SHP77 (cell line): Measurements from ENCODE around the gene PRSS56.
"Not testable (repeated sequence)": the region's sequence is repeated elsewhere in the genome, so short reads cannot be mapped to it uniquely, and the experiment has no call there.

Experiments
- DNase-seq, 2 experiments: peaks; one replicate each; lab custom pipeline; 2025; lab: John Stamatoyannopoulos, UW

Gene PRSS56

DNA sequence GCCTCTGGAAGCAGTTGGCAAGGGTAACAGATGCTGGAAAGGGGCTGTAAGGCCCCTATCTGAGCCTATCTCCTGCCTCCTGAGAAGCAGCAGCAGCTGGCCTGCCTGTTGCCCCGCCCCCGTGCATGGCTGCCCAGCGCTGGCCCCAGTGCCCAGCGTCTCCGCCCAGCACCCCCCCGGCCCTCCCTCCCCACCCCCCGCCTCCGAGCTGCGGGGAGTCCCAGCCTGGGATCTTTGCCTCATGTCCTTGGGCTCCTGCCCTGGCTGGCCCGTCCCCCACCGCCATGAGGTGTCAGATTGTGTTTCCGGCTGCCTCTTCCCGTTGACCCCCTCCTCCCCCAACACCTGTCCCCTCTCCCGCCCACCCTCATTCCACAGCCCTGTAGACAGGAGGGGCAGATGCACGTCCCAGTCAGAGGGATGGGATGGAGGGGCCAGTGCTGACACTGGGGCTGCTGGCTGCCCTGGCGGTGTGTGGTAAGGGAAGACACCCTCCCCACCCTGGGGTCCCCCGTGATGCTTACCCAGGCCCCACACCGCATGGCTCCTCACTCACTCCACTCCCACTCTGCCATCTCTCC, 5.7 kb downstream of the PRSS56 start, which contains the start of gene CHRND:
TSS of gene CHRND (plus strand) at position 370 of the 581 bp plus-strand sequence. CDS start at position 426, 56 bp downstream.
- peak; percentile 29 to 62 for DNase-seq

DNA sequence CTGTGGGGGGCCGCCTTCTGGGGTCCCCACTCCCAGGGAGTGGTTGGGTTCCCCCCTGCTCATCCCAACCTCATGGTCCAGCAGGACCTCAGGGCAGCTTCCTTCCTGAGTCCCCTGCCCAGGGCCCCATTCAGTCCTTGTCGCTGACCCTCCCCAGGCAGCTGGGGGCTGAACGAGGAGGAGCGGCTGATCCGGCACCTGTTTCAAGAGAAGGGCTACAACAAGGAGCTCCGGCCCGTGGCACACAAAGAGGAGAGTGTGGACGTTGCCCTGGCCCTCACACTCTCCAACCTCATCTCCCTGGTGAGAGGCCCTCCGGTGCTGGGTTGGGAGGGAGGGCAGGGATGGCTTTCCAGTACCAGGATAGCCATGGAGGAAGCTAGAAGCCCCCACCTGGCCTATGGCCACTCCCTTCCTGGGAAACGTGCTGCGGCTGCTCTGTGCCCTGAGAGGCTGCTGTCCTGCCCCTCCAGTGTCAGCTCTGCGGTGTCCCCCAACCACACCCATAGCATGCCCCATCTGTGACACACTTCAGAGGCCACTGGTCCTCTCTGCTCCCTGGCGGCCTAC, 6.3 kb downstream of the PRSS56 start:
- DNase-seq = no peak

DNA sequence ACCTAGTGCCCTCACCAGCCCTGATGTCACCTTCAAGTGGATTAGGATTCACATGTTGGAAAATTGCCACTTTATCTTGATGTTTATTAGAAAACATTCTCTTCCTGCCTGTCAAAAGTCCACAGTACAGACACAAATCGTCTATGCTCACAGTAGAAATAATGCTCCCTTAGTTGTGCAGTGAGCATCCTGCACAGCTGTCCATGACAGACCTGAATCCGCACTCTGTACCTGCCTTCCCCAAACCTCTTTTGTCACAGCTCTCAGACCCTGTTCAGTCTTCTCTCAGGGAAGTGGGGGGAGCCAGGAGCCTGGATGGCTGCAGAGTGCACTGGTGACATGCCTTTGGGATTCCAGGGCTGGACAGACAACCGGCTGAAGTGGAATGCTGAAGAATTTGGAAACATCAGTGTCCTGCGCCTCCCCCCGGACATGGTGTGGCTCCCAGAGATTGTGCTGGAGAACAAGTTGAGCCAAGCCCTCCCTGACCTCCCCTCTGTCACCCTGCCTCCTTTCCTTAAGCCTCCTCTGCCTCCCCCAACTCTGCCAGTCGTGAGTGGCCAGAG, 7.8 kb downstream of the PRSS56 start:
- DNase-seq = no peak

DNA sequence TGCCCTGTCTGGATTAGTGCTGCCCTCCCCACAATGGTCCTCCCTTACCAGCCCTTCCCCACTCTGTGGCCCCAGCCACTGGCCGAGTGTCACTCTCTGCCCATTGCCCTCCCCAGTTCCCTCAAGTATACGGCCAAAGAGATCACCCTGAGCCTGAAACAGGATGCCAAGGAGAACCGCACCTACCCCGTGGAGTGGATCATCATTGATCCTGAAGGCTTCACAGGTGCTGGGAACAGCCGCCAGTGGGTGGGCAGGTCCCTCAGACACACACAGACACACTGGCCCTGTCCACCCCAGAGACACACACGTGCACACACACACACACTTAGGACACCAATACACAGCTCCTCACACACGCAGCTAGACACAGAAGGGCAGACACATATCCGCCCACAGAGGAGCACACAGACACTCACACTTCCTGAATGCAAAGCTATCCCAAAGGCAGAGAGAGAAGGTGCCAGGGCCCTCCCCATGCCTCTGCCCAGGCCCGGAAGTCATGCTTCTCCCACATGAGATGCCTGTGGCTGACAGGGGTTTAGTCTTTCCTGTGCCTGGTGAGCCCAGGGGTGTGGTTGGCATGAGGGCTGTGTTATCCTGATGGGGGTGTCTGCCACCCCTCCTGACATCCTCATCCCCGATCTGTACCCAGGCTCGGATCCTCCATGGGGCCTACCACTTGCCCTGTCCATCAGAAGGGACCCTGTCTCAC, 8.7 kb downstream of the PRSS56 start:
- DNase-seq = no peak

DNA sequence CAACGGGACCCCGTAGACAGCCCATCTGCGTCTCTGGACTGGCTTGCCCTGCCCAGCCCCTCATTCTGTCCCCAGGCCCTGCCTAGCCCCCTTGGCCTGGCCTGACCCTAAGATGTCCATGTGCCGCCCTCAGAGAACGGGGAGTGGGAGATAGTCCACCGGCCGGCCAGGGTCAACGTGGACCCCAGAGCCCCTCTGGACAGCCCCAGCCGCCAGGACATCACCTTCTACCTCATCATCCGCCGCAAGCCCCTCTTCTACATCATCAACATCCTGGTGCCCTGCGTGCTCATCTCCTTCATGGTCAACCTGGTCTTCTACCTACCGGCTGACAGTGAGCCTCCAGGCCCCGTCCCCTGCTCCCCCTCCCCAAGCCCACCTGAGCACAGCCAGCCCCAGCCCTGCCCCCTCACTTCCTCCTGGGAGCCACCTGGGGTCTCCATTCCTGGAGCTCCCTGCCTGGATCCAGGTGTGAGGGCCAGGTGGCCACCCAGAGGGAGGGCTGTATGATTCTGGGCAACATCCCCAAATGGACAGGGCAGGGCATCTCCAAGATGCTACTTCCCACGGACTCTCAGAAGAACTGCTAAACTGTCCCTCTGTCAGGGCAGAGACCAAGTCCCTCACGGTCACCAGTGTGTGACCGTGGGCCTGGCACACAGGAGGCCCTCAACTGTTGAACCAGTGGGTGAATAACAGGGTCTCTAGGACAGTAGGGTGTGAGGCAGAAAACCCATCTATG, 9.8 kb downstream of the PRSS56 start:
- DNase-seq = no peak

DNA sequence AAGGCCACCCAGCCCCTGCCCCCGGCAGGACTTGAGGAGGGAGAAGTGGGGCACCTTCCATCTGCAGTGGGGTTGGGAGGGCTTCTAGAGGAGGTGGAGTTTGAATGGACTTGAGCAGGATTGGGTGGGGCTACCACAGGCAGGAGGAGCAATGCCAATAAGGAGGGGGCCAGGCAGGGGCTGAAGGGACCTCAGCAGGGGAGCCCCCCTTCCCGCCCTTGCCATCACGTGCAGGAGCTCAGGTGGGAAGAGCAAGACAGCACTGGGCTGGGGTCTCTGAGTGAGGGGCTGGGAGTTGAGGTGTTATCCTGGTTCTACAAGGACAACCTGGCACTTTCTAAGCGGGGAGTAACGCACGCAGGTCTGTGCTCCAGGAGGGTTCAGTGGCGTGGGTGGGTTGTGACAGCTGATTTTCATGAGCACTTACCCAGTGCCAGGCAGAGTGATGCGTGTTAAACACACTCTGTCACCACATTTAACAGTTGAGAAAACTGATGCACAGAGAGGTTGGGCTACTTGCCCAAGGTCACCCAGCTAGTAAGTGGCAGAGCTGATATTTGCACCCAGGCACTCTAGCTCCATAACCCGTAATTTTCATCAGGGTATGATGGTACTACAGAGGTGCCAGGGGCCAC, 10.6 kb downstream of the PRSS56 start:
- no peak for DNase-seq

DNA sequence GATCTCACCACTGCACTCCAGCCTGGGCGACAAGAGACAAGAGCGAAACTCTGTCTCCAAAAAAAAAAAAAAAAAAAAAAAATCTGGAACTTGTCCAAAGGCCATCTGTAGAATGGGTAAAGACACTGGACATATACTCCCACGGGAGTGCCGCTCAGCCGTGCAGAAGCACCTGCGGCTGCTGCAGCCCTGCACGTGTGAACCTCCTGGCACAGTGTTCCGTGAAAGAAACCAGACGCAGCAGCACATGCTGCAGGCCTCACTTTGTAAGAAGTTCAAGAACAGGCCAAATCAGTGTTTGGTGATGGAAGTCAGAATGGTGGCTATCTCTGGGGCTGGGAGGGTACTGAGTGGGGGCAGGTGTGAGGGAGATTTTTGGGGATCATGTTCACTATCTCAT, 12.2 kb downstream of the PRSS56 start:
- DNase-seq = no peak

DNA sequence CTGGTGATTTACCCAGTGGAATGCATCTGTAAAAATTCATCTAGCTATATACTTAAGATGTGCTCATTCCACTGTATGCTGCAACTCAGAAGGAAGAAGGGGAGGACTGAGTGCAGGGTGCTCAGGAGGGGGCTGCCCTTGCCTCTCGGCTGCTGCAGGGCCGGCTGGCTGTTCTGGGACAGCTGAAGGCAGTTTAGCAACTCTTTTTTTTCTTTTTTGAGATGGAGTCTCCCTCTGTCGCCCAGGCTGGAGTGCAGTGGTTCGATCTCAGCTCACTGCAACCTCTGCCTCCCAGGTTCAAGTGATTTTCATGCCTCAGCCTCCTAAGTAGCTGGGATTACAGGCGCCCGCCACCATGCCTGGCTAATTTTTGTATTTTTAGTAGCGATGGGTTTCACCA, 12.6 kb downstream of the PRSS56 start:
- DNase-seq = not testable (repeated sequence)

DNA sequence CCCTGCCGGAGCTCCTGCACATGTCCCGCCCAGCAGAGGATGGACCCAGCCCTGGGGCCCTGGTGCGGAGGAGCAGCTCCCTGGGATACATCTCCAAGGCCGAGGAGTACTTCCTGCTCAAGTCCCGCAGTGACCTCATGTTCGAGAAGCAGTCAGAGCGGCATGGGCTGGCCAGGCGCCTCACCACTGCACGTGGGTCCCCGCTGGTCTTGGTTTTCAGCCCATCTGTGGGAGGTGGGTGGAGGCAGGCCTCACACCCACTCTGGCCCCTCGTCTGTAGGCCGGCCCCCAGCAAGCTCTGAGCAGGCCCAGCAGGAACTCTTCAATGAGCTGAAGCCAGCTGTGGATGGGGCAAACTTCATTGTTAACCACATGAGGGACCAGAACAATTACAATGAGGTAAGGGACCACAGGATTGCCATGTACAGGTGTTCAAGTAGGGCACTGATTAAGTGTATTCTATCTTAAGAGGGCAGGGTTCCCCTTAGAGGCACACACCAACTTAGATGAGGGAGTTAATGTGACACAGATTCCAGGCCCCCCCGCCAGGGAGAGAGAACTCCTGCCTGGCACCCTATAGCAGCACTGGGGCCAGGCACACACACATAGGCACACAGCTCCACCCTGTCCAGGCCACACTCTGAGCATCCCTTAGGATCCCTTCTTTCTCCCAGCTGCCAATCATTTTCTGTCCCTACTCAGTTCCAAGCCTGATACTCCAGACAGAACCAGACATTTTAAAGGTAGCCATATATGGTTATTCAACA, 13.9 kb downstream of the PRSS56 start:
- no peak for DNase-seq

DNA sequence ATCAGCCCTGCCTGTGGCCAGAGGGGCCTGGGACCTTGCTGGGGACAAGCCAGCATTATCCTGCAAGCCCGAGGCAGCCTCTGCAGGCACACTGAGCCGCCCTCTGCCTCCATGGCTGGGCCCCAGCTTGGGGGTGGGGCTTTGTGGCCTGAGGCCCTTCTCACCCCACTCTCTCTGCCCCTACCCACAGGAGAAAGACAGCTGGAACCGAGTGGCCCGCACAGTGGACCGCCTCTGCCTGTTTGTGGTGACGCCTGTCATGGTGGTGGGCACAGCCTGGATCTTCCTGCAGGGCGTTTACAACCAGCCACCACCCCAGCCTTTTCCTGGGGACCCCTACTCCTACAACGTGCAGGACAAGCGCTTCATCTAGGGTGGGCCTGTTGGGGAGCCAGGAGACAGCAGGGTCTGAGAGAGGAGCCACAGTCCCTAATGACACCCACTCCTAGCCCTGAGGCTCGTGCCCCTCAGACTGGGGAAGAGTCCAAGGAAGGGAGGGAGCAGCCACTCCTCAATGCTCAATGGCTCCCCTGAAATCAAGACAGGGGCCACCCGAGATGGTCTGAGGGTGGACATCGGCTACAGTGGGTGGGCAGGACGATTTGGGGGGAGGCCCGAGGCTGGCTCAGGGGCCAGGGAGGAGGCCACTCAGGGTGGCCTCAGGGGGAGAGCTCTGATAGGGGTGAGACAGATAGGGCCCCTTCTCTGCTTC, 14.9 kb downstream of the PRSS56 start:
- no peak for DNase-seq

DNA sequence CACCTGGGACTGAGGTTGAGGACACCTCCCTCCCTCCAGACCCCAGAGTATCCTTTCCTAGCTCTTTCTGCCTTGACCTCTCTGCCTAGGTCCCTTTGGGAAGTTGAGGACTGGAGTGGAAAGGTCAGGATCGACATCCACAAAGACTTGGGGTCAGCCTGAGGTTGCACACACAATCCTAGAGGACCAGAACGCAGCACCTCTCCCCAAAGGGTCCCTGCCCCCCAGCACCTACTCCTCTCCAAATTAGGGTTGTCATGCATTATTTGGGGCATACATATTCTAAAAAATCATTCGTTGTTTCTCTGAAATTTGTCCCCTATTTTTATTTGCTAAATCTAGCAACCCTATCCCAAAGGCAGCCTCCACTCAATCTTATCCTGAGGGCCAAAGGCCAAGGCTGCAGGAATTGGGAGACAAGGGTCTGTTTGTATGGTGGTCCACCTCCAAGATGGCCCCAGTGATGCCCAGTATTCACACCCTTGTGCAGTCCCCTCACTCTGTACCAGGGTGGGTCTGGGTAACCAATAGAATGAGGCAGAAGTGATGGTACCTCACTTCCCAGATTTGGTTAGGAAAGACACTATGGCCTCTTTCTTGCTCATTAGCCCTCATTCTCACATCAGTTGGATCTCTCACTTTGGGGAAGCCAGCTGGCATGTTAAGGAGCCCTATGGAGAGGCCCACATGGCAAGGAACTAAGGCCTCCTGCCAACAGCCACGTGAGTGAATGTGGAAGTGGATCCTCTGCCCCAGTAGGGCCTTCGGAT, 15.8 kb downstream of the PRSS56 start:
- DNase-seq = no peak

DNA sequence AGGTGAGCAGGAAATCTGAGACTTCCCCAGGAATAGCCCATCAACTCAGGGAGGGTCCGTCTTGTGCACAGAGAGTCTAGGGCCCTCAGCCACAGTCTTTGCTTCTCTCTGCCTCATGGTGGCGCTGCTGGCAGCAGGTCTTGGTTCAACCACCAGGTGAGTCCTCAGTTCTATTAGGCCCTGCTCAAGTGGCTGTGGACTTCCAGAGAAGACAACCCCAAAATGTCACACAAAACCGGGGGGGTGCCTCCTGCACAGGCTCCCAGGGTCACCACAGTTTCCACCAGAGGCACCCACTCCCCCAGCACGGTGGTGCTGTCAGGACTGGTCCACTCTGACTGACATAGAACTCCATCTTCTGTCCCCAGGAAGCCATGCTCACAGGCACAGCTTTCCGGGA, 16.9 kb downstream of the PRSS56 start:
- peak; percentile 24 to 61 for DNase-seq

DNA sequence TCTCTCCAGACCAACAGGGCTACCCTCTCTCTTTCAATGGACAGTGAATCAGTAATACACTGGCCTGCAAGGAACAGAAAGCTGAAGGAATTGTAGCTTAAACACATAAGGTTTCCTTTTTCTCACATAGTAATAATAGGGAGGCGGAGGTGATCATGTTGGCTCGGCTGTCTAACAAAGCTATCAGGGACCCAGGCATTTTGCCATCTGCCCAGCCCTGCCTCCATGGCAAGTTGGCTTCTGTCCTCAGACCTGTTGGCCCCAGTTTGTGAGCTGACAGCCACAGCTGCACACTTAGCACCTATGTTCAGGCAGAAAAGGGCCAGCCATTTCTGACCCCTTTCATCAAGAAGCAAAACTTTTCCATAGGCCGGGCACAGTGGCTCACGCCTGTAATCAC, 17.3 kb downstream of the PRSS56 start:
- DNase-seq = no peak

DNA sequence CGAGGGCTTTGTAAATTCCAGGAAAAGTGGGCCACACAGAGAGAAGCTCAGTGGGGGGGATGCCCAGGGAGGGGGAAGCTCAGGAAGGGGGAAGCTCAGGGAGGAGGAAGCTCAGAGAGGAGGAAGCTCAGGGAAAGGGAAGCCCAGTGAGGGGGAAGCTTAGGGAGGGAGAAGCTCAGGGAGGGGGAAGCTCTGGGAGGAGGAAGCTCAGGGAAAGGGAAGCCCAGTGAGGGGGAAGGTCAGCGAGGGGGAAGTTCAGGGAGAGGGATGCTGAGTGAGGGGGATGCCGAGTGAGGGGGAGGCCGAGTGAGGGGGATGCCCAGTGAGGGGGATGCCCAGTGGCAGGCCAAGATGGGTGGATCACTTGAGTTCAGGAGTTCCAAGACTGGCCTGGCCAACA, 18.5 kb downstream of the PRSS56 start:
- DNase-seq = no peak

DNA sequence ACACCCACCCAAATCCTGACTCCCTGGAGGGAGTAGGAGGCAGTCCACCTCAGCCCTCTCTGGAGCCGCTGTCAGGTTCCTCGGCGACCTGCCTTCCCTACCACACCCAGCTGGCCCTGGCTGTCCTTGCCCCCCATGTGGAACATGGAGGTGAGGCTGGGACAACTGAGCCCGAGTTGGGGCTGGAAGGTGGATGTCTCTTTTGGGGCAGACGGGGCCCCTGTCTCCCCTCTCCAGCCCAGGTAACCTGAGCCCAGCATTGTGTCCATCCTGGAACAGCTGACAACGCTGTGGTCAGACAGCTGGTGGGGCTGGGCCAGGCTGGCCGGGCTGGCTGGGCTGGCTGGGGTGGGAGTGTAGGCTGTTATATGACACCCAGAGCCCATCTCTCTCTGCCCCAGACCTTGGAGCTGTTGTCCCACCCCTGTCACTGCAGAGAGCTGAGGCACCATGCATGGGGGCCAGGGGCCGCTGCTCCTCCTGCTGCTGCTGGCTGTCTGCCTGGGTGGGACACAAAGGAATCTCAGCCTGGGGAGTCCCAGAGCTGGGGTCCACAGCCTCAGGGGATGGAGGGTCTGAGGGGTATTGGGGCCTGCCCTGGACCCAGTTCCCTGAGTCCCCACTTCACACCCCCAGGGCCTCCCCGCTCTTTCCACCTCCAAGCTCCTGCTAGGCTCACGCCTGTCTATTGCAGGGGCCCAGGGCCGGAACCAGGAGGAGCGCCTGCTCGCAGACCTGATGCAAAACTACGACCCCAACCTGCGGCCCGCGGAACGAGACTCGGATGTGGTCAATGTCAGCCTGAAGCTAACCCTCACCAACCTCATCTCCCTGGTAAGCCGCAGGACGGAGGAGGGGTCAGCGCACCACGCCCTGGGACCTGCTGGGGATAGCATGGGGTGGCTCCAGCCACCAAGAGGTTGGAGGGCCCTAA, 19.4 kb downstream of the PRSS56 start, which contains the start of gene CHRNG:
TSS of gene CHRNG (plus strand) at position 395 of the 934 bp plus-strand sequence. CDS start at position 451, 56 bp downstream.
- no peak for DNase-seq

DNA sequence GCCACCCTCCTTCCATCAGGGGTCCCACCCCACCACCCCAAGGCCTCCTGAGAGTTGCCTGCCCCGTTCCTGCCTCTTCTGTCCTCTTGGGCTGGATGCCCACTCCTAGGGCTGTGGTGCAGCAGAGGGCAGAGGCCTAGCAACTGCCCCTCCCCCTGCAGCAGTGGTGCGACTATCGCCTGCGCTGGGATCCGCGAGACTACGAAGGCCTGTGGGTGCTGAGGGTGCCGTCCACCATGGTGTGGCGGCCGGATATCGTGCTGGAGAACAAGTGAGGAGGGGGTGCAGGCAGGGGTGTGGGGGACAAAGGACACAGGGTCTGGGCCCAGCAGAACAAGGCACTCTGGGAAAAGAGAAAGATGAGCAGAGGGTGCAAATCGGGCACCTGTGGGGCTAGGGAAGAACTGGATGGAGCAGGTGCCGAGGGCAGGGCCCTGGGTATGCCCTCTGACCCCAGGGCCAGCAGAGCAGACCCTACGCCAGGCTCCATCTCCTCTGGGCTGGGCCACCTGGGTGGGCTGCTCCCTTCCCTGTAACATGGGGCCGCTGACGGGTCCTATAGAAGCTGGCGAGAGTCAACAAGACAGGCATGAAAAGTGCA, 20.4 kb downstream of the PRSS56 start:
- DNase-seq = no peak

DNA sequence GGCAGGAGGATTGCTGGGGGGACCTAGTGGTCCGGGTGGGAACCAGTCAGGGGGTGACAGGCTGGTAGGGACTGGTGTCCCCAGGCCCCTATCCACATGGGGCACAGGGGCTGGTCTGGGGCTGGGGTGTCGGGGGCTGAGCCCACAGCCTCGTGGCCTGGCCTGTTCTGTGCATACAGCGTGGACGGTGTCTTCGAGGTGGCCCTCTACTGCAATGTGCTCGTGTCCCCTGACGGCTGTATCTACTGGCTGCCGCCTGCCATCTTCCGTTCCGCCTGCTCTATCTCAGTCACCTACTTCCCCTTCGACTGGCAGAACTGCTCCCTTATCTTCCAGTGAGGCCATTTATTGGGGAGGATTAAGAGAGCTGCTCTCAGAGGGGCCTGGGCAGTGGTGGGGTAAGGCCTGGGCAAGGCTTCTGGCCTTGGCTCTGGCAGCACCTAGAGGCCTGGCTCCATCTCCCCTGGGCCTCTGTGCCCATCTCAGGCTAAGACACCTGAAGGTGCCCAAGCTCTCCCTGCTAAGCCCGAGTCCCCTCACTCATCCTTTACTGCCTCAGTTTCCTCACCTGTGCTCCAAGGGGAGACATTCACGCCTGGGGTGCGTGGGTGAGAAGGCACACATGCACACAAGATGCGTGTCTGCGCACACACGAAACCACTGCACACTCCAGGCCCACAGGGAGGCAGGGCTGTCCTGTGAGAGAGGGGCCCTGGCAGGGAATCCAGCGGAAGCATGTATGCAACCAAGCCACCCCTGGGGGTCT, 21.2 kb downstream of the PRSS56 start:
- no peak for DNase-seq
